ENCODE data around the gene NUMA1. TPM values are rescaled to one million over a fixed set of nuclear protein-coding genes. Genes with fewer than 3 reads are reported as not detected.

Gene NUMA1
- total RNA-seq, 1 donor from 2014 or later = 177 TPM

DNA sequence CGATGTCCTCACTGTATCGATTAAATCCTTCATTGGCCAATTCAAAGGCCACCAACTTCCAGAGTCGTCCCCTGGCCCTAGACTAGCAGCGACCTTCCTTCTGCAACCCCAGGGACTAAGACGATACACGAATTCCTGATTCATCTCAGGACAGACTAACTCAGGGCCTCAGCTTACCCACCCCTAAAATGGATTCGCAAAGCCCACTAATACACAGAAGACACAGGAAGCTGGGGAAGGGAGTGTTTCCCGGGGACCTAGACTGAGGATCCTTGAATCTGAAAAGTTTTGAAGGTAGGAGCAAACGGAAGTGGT is 22.2 kb upstream of the NUMA1 start:
- Histone ChIP-seq H3K36me3 (ENCODE audit: control insufficient read depth in 3 of 3, insufficient read depth in 3 of 3, low read length in 3 of 3) (peaks cover 23 to 26% (median 26%) of the 10 kb centered on the region in 3 donors), H3K27me3 (ENCODE audit: control insufficient read depth in 3 of 3, insufficient read depth in 3 of 3, low read length in 3 of 3) (no peaks in the 10 kb centered on the region), H3K9me3 (ENCODE audit: control insufficient read depth in 3 of 3, low read length in 3 of 3) (no peaks in the 10 kb centered on the region), H3K4me3 (ENCODE audit: low read length in 3 of 3) (peak overlapping the region; percentile 87 to 98 (median 88)), H3K9ac (ENCODE audit: low read depth in 1 of 3, low read length in 3 of 3) (peak overlapping the region; percentile 98 to 100 (median 99)), H3K27ac (ENCODE audit: low read depth, low read length) (peak overlapping the region; percentile 96), H3K4me1 (ENCODE audit: control insufficient read depth in 3 of 3, insufficient read depth in 3 of 3, low read length in 3 of 3) (peaks cover 55 to 60% (median 58%) of the 10 kb centered on the region in 3 donors)

DNA sequence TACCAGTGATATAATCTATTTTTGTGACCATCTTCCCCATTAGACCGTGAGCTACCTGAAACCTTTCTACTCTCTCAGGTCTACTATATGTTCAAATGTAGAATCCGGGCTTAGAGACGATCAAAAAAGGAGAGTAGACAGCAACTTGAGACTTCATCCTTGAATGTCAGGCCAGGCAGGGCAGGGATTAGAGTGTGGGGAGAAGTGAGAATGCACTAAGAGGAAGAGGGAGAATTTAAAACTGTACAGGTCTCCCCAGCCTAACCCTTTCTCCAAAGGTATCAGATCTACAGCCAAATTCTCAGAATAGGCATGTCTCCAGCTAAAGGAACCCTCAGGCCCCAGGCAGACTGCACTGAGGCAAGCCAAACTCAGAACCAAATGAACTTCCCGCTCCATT is 21.8 kb upstream of the NUMA1 start:
- H3K27me3 ChIP-seq (ENCODE audit: control insufficient read depth in 3 of 3, insufficient read depth in 3 of 3, low read length in 3 of 3) = no peaks in the 10 kb centered on the region
- peak overlapping the region; percentile 87 to 98 (median 88) for H3K4me3 ChIP-seq (ENCODE audit: low read length in 3 of 3)
- peaks cover 26 to 30% (median 30%) of the 10 kb centered on the region in 3 donors for H3K36me3 ChIP-seq (ENCODE audit: control insufficient read depth in 3 of 3, insufficient read depth in 3 of 3, low read length in 3 of 3)
- no peaks in the 10 kb centered on the region for H3K9me3 ChIP-seq (ENCODE audit: control insufficient read depth in 3 of 3, low read length in 3 of 3)
- peak overlapping the region; percentile 96 for H3K27ac ChIP-seq (ENCODE audit: low read depth, low read length)
- peak overlapping the region; percentile 98 to 100 (median 99) for H3K9ac ChIP-seq (ENCODE audit: low read depth in 1 of 3, low read length in 3 of 3)
- H3K4me1 ChIP-seq (ENCODE audit: control insufficient read depth in 3 of 3, insufficient read depth in 3 of 3, low read length in 3 of 3) = peaks cover 55 to 64% (median 58%) of the 10 kb centered on the region in 3 donors

DNA sequence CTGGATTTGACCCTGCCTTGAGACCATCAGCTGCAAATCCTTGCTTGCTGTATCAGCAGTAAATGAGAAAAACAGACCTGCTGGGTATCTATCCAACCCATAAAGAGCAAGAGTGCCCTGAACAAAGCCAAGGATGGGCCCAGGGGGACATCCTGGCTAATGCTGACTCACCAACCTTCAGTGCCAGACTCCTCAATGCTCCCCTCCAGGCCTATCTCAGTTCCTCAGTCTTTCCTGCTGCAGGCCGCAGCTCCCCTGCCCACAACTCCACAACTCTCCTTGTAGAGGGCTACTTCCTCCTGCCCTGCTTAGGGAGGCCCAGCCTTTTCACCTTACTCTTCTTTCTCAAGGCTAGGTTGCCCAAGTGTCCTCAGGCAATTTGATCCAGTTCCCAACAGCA is 20.1 kb upstream of the NUMA1 start:
- Histone ChIP-seq H3K4me3 (ENCODE audit: low read length in 3 of 3) (no peak overlapping the region), H3K9me3 (ENCODE audit: control insufficient read depth in 3 of 3, low read length in 3 of 3) (no peaks in the 10 kb centered on the region), H3K36me3 (ENCODE audit: control insufficient read depth in 3 of 3, insufficient read depth in 3 of 3, low read length in 3 of 3) (peaks cover 28 to 39% (median 38%) of the 10 kb centered on the region in 3 donors), H3K27ac (ENCODE audit: low read depth, low read length) (peak overlapping the region; percentile 96), H3K4me1 (ENCODE audit: control insufficient read depth in 3 of 3, insufficient read depth in 3 of 3, low read length in 3 of 3) (peaks cover 55 to 64% (median 58%) of the 10 kb centered on the region in 3 donors), H3K9ac (ENCODE audit: low read depth in 1 of 3, low read length in 3 of 3) (peak overlapping the region; percentile 12 to 57 (median 33)), H3K27me3 (ENCODE audit: control insufficient read depth in 3 of 3, insufficient read depth in 3 of 3, low read length in 3 of 3) (no peaks in the 10 kb centered on the region)

DNA sequence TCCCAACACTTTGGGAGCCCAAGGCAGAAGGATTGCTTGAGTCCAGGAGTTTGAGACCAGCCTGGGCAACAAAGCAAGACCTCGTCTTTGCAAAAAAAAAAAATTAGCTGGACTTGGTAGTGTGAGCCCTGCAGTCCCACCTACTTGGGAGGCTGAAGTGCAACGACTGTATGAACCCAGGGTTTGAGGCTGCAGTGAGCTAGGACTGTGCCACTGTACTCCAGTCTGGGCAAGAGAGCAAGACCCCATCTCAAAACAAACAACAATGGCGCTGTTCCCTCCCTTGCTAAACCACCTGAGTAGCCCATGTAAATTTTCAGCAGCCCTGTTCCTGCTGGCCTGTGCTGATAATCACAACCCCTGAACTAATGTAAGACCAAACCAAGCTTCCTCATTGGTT is 19.7 kb upstream of the NUMA1 start:
- no peak overlapping the region for H3K9ac ChIP-seq (ENCODE audit: low read depth in 1 of 3, low read length in 3 of 3)
- H3K27me3 ChIP-seq (ENCODE audit: control insufficient read depth in 3 of 3, insufficient read depth in 3 of 3, low read length in 3 of 3) = no peaks in the 10 kb centered on the region
- H3K27ac ChIP-seq (ENCODE audit: low read depth, low read length) = peak overlapping the region; percentile 96
- H3K9me3 ChIP-seq (ENCODE audit: control insufficient read depth in 3 of 3, low read length in 3 of 3) = no peaks in the 10 kb centered on the region
- no peak overlapping the region for H3K4me3 ChIP-seq (ENCODE audit: low read length in 3 of 3)
- peaks cover 55 to 64% (median 58%) of the 10 kb centered on the region in 3 donors for H3K4me1 ChIP-seq (ENCODE audit: control insufficient read depth in 3 of 3, insufficient read depth in 3 of 3, low read length in 3 of 3)
- H3K36me3 ChIP-seq (ENCODE audit: control insufficient read depth in 3 of 3, insufficient read depth in 3 of 3, low read length in 3 of 3) = peaks cover 28 to 42% (median 41%) of the 10 kb centered on the region in 3 donors

DNA sequence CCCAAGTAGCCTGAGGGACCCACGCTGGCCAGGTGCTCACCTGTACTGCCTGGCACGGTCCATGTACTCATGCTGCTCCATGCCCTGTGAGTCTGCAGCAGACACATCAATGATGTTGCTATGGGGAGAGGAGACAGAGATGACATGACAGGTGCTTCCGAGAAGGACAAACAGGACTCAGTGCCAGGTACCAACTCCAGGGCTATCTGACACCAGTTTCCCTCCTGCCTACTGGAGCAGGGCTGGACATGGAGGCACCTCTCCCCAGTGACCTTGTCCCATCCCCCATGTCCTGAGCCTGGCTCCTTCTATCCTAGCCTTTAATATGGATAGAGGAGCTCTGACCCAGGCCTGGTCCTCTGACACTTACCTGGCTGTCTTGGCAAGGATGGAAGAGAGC is 18.4 kb upstream of the NUMA1 start:
- Histone ChIP-seq H3K27me3 (ENCODE audit: control insufficient read depth in 3 of 3, insufficient read depth in 3 of 3, low read length in 3 of 3) (no peaks in the 10 kb centered on the region), H3K4me3 (ENCODE audit: low read length in 3 of 3) (peak overlapping the region in 2 of 3 donors; percentile 29 to 32), H3K36me3 (ENCODE audit: control insufficient read depth in 3 of 3, insufficient read depth in 3 of 3, low read length in 3 of 3) (peaks cover 31 to 51% (median 49%) of the 10 kb centered on the region in 3 donors), H3K9me3 (ENCODE audit: control insufficient read depth in 3 of 3, low read length in 3 of 3) (no peaks in the 10 kb centered on the region), H3K9ac (ENCODE audit: low read depth in 1 of 3, low read length in 3 of 3) (peak overlapping the region; percentile 25 to 61 (median 46)), H3K27ac (ENCODE audit: low read depth, low read length) (peak overlapping the region; percentile 96), H3K4me1 (ENCODE audit: control insufficient read depth in 3 of 3, insufficient read depth in 3 of 3, low read length in 3 of 3) (peaks cover 52 to 59% (median 52%) of the 10 kb centered on the region in 3 donors)

DNA sequence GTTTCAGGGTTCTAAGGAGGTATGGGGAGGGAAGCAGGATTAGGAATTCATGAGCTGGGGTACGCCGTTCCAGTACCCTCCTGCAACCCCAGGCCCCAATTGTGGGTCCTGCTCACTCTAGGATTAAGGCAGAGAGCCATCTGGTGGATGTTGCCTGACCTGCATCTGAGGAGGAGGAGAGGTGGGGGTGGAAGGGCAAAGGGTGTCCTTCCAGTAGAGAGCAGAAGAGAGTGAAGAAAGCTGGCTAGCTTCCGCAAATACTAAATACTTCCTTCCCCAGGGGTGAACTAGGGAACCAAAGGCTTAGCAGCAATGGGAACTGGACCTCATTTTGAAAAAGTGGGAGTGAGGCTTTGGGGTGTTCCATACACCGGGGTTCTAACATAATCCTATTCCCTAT is 10.9 kb upstream of the NUMA1 start:
- peak overlapping the region in 1 of 3 donors; percentile 10 for H3K9ac ChIP-seq (ENCODE audit: low read depth in 1 of 3, low read length in 3 of 3)
- no peak overlapping the region for H3K27ac ChIP-seq (ENCODE audit: low read depth, low read length)

DNA sequence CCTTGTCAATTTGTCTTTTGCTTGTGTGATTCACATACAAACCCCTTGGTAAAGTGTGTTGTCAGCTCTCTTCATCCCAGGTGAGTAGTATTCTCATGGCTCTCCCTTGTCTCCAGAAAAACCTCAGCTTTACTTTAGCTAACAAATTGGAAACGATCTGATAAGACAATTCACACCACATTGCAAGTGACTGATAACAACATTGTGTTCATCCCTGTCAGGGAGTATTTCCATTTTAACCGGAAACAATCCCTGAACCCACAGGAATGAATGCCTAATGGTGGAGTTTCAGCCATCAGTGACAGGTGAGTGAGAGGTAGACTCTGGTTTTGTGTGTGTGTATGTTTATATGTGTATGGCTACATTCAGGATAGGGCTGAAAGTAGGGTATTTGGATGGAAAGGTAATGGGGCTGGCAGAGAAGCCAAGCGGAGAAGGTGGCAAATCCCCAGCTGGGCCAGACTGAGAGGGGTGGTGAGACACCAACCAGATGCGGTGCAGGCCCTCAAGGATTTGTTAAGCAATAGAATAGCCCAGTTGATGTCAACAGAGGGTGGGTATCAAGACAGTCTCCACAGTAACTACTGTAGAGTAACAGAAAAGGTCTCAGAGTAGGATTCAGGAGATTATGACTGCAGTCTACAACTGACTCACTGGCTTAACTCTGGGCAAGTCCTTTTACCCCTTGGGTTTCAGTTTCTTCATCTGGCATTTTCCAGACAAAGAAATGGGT is 7.9 kb upstream of the NUMA1 start:
- Histone ChIP-seq H3K27me3 (ENCODE audit: control insufficient read depth in 3 of 3, insufficient read depth in 3 of 3, low read length in 3 of 3) (no peaks in the 10 kb centered on the region), H3K36me3 (ENCODE audit: control insufficient read depth in 3 of 3, insufficient read depth in 3 of 3, low read length in 3 of 3) (peaks cover 0 to 19% (median 0%) of the 10 kb centered on the region in 3 donors), H3K4me1 (ENCODE audit: control insufficient read depth in 3 of 3, insufficient read depth in 3 of 3, low read length in 3 of 3) (peaks cover 7 to 10% (median 9%) of the 10 kb centered on the region in 3 donors), H3K9ac (ENCODE audit: low read depth in 1 of 3, low read length in 3 of 3) (no peak overlapping the region), H3K27ac (ENCODE audit: low read depth, low read length) (no peak overlapping the region), H3K4me3 (ENCODE audit: low read length in 3 of 3) (no peak overlapping the region), H3K9me3 (ENCODE audit: control insufficient read depth in 3 of 3, low read length in 3 of 3) (no peaks in the 10 kb centered on the region)

More for the DNA sequence above, 10.9 kb upstream of the NUMA1 start:
- Histone ChIP-seq H3K36me3 (ENCODE audit: control insufficient read depth in 3 of 3, insufficient read depth in 3 of 3, low read length in 3 of 3) (peaks cover 3 to 28% (median 16%) of the 10 kb centered on the region in 3 donors), H3K9me3 (ENCODE audit: control insufficient read depth in 3 of 3, low read length in 3 of 3) (no peaks in the 10 kb centered on the region), H3K4me3 (ENCODE audit: low read length in 3 of 3) (no peak overlapping the region), H3K27me3 (ENCODE audit: control insufficient read depth in 3 of 3, insufficient read depth in 3 of 3, low read length in 3 of 3) (no peaks in the 10 kb centered on the region), H3K4me1 (ENCODE audit: control insufficient read depth in 3 of 3, insufficient read depth in 3 of 3, low read length in 3 of 3) (peaks cover 7 to 10% (median 9%) of the 10 kb centered on the region in 3 donors)

DNA sequence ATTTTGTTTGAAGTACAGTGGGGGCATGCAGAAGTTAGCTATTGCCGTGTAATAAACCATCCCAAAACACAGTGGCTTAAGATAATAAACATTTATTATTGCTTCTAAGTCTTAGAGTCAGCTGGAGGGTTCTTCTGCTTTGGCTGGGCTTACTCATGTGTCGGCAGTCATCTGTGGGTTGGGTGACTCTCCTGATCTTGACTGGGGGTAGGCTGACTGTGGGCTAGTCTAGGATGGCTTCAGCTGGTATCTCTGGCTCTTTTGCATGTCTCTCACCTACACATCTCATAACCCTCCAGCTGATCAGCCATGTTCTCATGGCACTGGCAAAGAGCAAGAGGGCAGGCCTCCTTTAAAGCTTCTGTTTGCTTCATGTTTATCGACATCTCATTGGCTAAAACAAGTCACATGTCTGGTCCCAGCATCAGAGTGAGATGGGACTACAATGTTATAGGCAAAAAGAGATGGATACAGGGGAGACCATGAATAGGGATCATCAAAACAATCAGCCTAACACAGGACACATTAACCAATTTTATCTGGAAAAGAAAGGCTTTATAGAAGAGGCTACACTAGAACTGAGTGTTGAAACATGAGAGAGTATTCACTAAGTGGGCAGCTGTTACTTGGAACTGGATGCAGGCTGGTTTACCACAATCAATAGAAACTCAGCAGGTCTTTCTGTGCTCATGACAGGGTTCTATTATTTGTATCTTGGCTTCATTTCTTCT is 5.4 kb upstream of the NUMA1 start:
- Histone ChIP-seq H3K27ac (ENCODE audit: low read depth, low read length) (no peak overlapping the region), H3K9me3 (ENCODE audit: control insufficient read depth in 3 of 3, low read length in 3 of 3) (no peaks in the 10 kb centered on the region), H3K4me1 (ENCODE audit: control insufficient read depth in 3 of 3, insufficient read depth in 3 of 3, low read length in 3 of 3) (peaks cover 7 to 9% (median 8%) of the 10 kb centered on the region in 3 donors), H3K9ac (ENCODE audit: low read depth in 1 of 3, low read length in 3 of 3) (no peak overlapping the region), H3K4me3 (ENCODE audit: low read length in 3 of 3) (no peak overlapping the region), H3K36me3 (ENCODE audit: control insufficient read depth in 3 of 3, insufficient read depth in 3 of 3, low read length in 3 of 3) (peaks cover 0 to 19% (median 0%) of the 10 kb centered on the region in 3 donors), H3K27me3 (ENCODE audit: control insufficient read depth in 3 of 3, insufficient read depth in 3 of 3, low read length in 3 of 3) (no peaks in the 10 kb centered on the region)

DNA sequence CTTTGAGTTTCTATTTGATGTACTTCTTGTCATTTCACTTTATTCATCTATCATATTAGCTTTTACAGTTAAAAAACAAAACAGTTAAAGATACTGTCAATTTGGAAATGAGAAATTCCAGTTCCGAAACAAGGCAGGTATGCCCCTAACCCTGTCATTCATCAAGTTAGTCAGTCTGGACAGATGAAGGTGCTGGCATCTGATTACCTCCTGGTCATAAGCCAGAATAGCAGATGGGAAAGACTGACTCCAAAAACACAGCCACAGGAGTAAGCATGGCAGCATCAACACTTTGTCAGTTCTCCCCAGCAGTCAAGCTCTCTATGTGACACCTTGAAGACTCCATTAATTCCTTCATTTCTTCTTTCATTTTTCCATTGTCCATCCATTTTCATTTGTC is 4.6 kb upstream of the NUMA1 start:
- H3K4me1 ChIP-seq (ENCODE audit: control insufficient read depth in 3 of 3, insufficient read depth in 3 of 3, low read length in 3 of 3) = peaks cover 7 to 8% (median 7%) of the 10 kb centered on the region in 3 donors
- H3K27me3 ChIP-seq (ENCODE audit: control insufficient read depth in 3 of 3, insufficient read depth in 3 of 3, low read length in 3 of 3) = no peaks in the 10 kb centered on the region
- no peak overlapping the region for H3K27ac ChIP-seq (ENCODE audit: low read depth, low read length)
- no peak overlapping the region for H3K9ac ChIP-seq (ENCODE audit: low read depth in 1 of 3, low read length in 3 of 3)
- H3K9me3 ChIP-seq (ENCODE audit: control insufficient read depth in 3 of 3, low read length in 3 of 3) = no peaks in the 10 kb centered on the region
- H3K36me3 ChIP-seq (ENCODE audit: control insufficient read depth in 3 of 3, insufficient read depth in 3 of 3, low read length in 3 of 3) = peaks cover 0 to 17% (median 0%) of the 10 kb centered on the region in 3 donors
- no peak overlapping the region for H3K4me3 ChIP-seq (ENCODE audit: low read length in 3 of 3)

DNA sequence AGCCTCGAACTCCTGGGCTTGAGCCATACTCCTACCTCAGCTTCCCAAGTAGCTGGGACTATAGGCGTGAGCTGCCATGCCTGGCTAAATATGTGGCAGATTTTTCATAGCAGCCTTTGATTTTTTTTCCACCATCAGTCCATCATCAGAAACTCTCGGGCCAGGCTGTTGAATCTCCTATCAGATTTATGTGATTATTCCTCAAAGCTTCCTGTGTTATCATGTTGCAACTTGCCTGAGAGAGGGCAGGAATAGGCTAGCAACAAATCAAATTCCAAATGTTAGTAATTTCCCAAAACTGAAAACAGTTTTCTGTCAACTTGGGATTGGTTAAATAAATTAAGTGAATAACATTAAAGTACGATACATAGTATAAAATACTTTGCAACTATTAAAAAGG is 3.7 kb upstream of the NUMA1 start:
- H3K4me1 ChIP-seq (ENCODE audit: control insufficient read depth in 3 of 3, insufficient read depth in 3 of 3, low read length in 3 of 3) = peaks cover 7 to 15% (median 14%) of the 10 kb centered on the region in 3 donors
- no peak overlapping the region for H3K9ac ChIP-seq (ENCODE audit: low read depth in 1 of 3, low read length in 3 of 3)
- no peaks in the 10 kb centered on the region for H3K9me3 ChIP-seq (ENCODE audit: control insufficient read depth in 3 of 3, low read length in 3 of 3)
- no peaks in the 10 kb centered on the region for H3K27me3 ChIP-seq (ENCODE audit: control insufficient read depth in 3 of 3, insufficient read depth in 3 of 3, low read length in 3 of 3)
- no peak overlapping the region for H3K4me3 ChIP-seq (ENCODE audit: low read length in 3 of 3)
- peaks cover 0 to 9% (median 0%) of the 10 kb centered on the region in 3 donors for H3K36me3 ChIP-seq (ENCODE audit: control insufficient read depth in 3 of 3, insufficient read depth in 3 of 3, low read length in 3 of 3)
- no peak overlapping the region for H3K27ac ChIP-seq (ENCODE audit: low read depth, low read length)

All from skeletal muscle tissue (tissue), 4 donors.